Endothelial cell of umbilical vein (primary cell): ENCODE data around the gene GNG10. TPM values are rescaled to one million over a fixed set of nuclear protein-coding genes. Genes with fewer than 3 reads are reported as not detected.

Experiments used
- BruUV-seq: library from RNA; stranded (reverse); fragments of 400-500 nt; replicated peaks from 2 replicates; lab custom pipeline; 2021; lab: Mats Ljungman, UMichigan
- CTCF ChIA-PET: fragments of 300-600, 350-600 bp; sonication (Branson Sonifier 250); formaldehyde crosslinking; loops from one replicate; lab custom pipeline; 2021; ENCODE audit warnings: antibody characterized with exemption, inconsistent platforms; lab: Charles Lee
- POLR2A ChIA-PET: fragments of 300-600, 350-600 bp; sonication (Branson Sonifier 250); formaldehyde crosslinking; loops from one replicate; lab custom pipeline; 2021; ENCODE audit warnings: antibody characterized with exemption, inconsistent platforms; lab: Charles Lee
- DNase-seq: peaks from one replicate; pipeline ENCODE4 v3.0.0-alpha.2; 2011; ENCODE audit warnings: low read depth, low spot score
- FAIRE-seq: peaks from 2 replicates; lab custom pipeline; 2011; peaks lifted over from hg19 to GRCh38; lab: Jason Lieb, UNC
- H2AFZ ChIP-seq: 2 replicates; pipeline ENCODE4 v1.6.0; 2012; ENCODE audit warnings: low read depth, low read length, control low read depth, inconsistent platforms
- H3K27ac ChIP-seq: 2 replicates; pipeline ENCODE4 v1.5.1; 2011; ENCODE audit warnings: low read depth, mild to moderate bottlenecking, control low read depth, low read length, moderate library complexity; ENCODE audit not compliant: insufficient read depth
- H3K27me3 ChIP-seq, 2 experiments: 2 replicates each; pipeline versions ENCODE4 v1.6.0 to v1.6.1; 2011; ENCODE audit warnings: low read length in 2 of 2, mixed read lengths in 1 of 2; ENCODE audit not compliant: control insufficient read depth in 2 of 2, insufficient read depth in 2 of 2
- H3K36me3 ChIP-seq, 2 experiments: 2 replicates in 1 of 2; 3 replicates in 1 of 2; pipeline ENCODE4 v1.5.1; 2011; ENCODE audit warnings: low read length in 2 of 2, mild to moderate bottlenecking in 1 of 2, moderate library complexity in 1 of 2; ENCODE audit not compliant: control insufficient read depth in 2 of 2, insufficient read depth in 2 of 2; ENCODE audit errors: extremely low read depth in 1 of 2
- H3K4me1 ChIP-seq: 3 replicates; pipeline ENCODE4 v1.5.1; 2011; ENCODE audit warnings: mild to moderate bottlenecking, low read length; ENCODE audit not compliant: control insufficient read depth, insufficient read depth; ENCODE audit errors: extremely low read depth
- H3K4me2 ChIP-seq: 2 replicates; pipeline ENCODE4 v1.6.1; 2011; ENCODE audit warnings: low read length, control low read depth, mixed read lengths; ENCODE audit not compliant: insufficient read depth
- H3K4me3 ChIP-seq, 3 experiments: fragments of 200-600 bp in 1 of 3; sonication (generic), shearing (Covaris generic) in 1 of 3; replicated peaks in 1 of 3; 2 replicates each; pipeline ENCODE4 v1.5.1; 2011 to 2016; ENCODE audit warnings: control low read depth in 3 of 3, low read length in 3 of 3, mild to moderate bottlenecking in 2 of 3, inconsistent platforms in 1 of 3, low read depth in 1 of 3, moderate library complexity in 1 of 3; ENCODE audit not compliant: insufficient read depth in 1 of 3
- H3K79me2 ChIP-seq: 2 replicates; pipeline ENCODE4 v1.6.0; 2012; ENCODE audit warnings: low read length, inconsistent platforms; ENCODE audit not compliant: control insufficient read depth, insufficient read depth
- H3K9ac ChIP-seq: replicated peaks from 2 replicates; pipeline ENCODE3; 2011; ENCODE audit warnings: low read length, control low read depth; ENCODE audit not compliant: insufficient read depth; ENCODE audit errors: extremely low read depth
- H3K9me1 ChIP-seq: replicated peaks from 3 replicates; pipeline ENCODE4 v1.6.0; 2011; ENCODE audit warnings: mild to moderate bottlenecking, low read length; ENCODE audit not compliant: control insufficient read depth, insufficient read depth; ENCODE audit errors: extremely low read depth
- H3K9me3 ChIP-seq: replicated peaks from 2 replicates; pipeline ENCODE4 v1.5.1; 2012; ENCODE audit warnings: low read length, inconsistent platforms; ENCODE audit not compliant: control insufficient read depth, insufficient read depth
- H4K20me1 ChIP-seq: replicated peaks from 2 replicates; pipeline ENCODE3; 2011; ENCODE audit warnings: mild to moderate bottlenecking, low read length; ENCODE audit not compliant: control insufficient read depth, insufficient read depth; ENCODE audit errors: extremely low read depth
- EZH2 ChIP-seq: IDR thresholded peaks from 2 replicates; pipeline ENCODE4 v1.6.1; 2012; ENCODE audit warnings: borderline replicate concordance, low read depth, mild to moderate bottlenecking, moderate library complexity, low read length, inconsistent platforms; ENCODE audit not compliant: severe bottlenecking
- FOS ChIP-seq: IDR thresholded peaks from 2 replicates; pipeline ENCODE4 v1.6.1; 2011; ENCODE audit warnings: mild to moderate bottlenecking, low read length, moderate library complexity, borderline replicate concordance; ENCODE audit not compliant: insufficient read depth
- GATA2 ChIP-seq: IDR thresholded peaks from 2 replicates; pipeline ENCODE4 v1.7.0; 2011; ENCODE audit warnings: low read depth, mild to moderate bottlenecking, moderate library complexity, mixed read lengths, low read length; ENCODE audit not compliant: insufficient read length, insufficient read depth
- JUN ChIP-seq: IDR thresholded peaks from 2 replicates; pipeline ENCODE4 v1.6.1; 2011; ENCODE audit warnings: borderline replicate concordance, low read depth; ENCODE audit not compliant: insufficient read length, insufficient read depth
- MAX ChIP-seq: IDR thresholded peaks from 2 replicates; pipeline ENCODE4 v1.6.1; 2011; ENCODE audit not compliant: insufficient read depth, insufficient read length
- MYC ChIP-seq: IDR thresholded peaks from one replicate; pipeline ENCODE4 v1.6.1; 2011; ENCODE audit warnings: mild to moderate bottlenecking, low read depth, low read length
- POLR2A ChIP-seq: IDR thresholded peaks from 2 replicates; pipeline ENCODE4 v1.6.1; 2012; ENCODE audit warnings: low read depth, mild to moderate bottlenecking, control low read depth, low read length
- POLR2AphosphoS5 ChIP-seq: IDR thresholded peaks from 2 replicates; pipeline ENCODE4 v1.6.1; 2012; ENCODE audit warnings: low read depth, mild to moderate bottlenecking, control low read depth, low read length, moderate library complexity; ENCODE audit not compliant: insufficient read depth
- dilution Hi-C: fragments of 300-500 bp; cut with MboI; formaldehyde crosslinking; loops from one replicate; pipeline ENCODE4 v1.15.0; 2019; ENCODE audit warnings: low sequenced_read_pairs; ENCODE audit not compliant: extremely low pct_ligation_motif_present
- intact Hi-C: fragments of 100-400 bp; cut with micrococcal nuclease; formaldehyde crosslinking; loops from one replicate; pipeline ENCODE4 v1.10.0; 2022
- polyA plus RNA-seq, 4 experiments: library from polyadenylated mRNA; depleted of rRNA in 3 of 4; stranded (reverse) in 3 of 4; unstranded in 1 of 4; fragments of >200 nt; gene quantifications; 2 replicates each; pipeline versions ENCODE4 v1.2.1 to v1.2.3, GENCODE V29; 2011 to 2012; ENCODE audit warnings: missing spikeins in 1 of 4
- total RNA-seq: library from RNA; stranded (reverse); gene quantifications from 2 replicates; pipeline ENCODE4 v1.2.3, GENCODE V29; 2021
- TF ChIP-seq, protein P1 (sequence below), 2 donors: IDR thresholded peaks; 1 replicate in 1 of 2; 2 replicates in 1 of 2; pipeline ENCODE4 v1.5.1; 2011; ENCODE audit warnings: low read length in 2 of 2, mild to moderate bottlenecking in 2 of 2, moderate library complexity in 2 of 2, control low read depth in 1 of 2, inconsistent platforms in 1 of 2, low read depth in 1 of 2; ENCODE audit not compliant: insufficient read depth in 1 of 2; ENCODE audit errors: extremely low read depth in 1 of 2

Gene GNG10
- total and polyA plus RNA-seq, 2 donors (not counting 3 experiments of a cell fraction or from before 2014, with no cell fraction given): 31.9 to 33.0 TPM

DNA sequence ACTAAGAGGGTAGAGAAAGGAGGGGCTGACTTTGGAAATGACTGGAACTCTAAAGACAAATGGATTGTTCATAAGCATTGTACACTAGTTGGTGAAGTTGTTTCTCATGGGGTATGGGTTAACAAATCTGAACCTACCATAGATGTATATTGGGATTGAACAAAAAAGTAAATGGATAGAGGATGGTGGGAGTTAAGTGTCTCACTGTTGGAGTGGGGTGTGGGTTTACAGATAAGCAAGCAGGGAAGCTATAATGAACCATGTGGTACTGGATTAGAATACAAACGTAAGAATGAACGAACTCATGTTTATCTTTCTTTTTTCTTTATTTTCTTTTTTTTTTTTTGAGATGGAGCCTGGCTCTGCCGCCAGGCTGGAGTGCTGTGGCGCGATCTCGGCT, 17.8 kb downstream of the GNG10 start:
- no peaks in the 10 kb centered on the region for H3K9me3 ChIP-seq
- FAIRE-seq (no peak), DNase-seq (no peak)
- dilution Hi-C loops (no loop called here), intact Hi-C loops (no loop called here)
- no peaks in the 10 kb centered on the region for H4K20me1 ChIP-seq
- no peak overlapping the region for H3K4me3 ChIP-seq
- ChIA-PET CTCF (interaction anchor here (0.6 to 1.1 kb wide), 5 partner anchors 12 to 978 kb away, joined by 3 to 7 read pairs (median 3); no protein-coding TSS in a partner anchor), POLR2A (no interaction called here)
- H2AFZ ChIP-seq: no peak overlapping the region
- H3K79me2 ChIP-seq: no peaks in the 10 kb centered on the region
- no peak overlapping the region for H3K4me2 ChIP-seq
- H3K9me1 ChIP-seq: no peaks in the 10 kb centered on the region
- H3K9ac ChIP-seq: no peak overlapping the region
- TF ChIP-seq GATA2 (no peak), EZH2 (no peak), JUN (no peak), MAX (no peak), FOS (no peak), MYC (no peak), POLR2AphosphoS5 (no peak), POLR2A (no peak)
- TF ChIP-seq, protein P1, sequence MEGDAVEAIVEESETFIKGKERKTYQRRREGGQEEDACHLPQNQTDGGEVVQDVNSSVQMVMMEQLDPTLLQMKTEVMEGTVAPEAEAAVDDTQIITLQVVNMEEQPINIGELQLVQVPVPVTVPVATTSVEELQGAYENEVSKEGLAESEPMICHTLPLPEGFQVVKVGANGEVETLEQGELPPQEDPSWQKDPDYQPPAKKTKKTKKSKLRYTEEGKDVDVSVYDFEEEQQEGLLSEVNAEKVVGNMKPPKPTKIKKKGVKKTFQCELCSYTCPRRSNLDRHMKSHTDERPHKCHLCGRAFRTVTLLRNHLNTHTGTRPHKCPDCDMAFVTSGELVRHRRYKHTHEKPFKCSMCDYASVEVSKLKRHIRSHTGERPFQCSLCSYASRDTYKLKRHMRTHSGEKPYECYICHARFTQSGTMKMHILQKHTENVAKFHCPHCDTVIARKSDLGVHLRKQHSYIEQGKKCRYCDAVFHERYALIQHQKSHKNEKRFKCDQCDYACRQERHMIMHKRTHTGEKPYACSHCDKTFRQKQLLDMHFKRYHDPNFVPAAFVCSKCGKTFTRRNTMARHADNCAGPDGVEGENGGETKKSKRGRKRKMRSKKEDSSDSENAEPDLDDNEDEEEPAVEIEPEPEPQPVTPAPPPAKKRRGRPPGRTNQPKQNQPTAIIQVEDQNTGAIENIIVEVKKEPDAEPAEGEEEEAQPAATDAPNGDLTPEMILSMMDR (IDR thresholded peaks at IDR 0.05; ENCODE audit: extremely low read depth in 1 of 2, insufficient read depth in 1 of 2, low read depth in 1 of 2, low read length in 2 of 2): no peak
- H3K27me3 ChIP-seq: no peaks in the 10 kb centered on the region
- H3K4me1 ChIP-seq: no peaks in the 10 kb centered on the region
- no peaks in the 10 kb centered on the region for H3K36me3 ChIP-seq
- BruUV-seq: no TSS peak
- no peak overlapping the region for H3K27ac ChIP-seq
